Ascending aorta (tissue), 2 donors: ENCODE measurements around the gene KDM1B. TPM values are rescaled to one million over a fixed set of nuclear protein-coding genes. Genes with fewer than 3 reads are reported as not detected.
"Not testable (repeated sequence)": the region's sequence is repeated elsewhere in the genome, so short reads cannot be mapped to it uniquely, and the experiment has no call there.

Experiments
- DNase-seq, 2 donors: peaks; one replicate each; pipeline ENCODE4 v3.0.0-alpha.2; 2019; ENCODE audit warnings: low spot score in 2 of 2
- H3K27ac ChIP-seq, 2 donors: fragments of 200-600 bp; sonication (generic); one replicate each; pipeline ENCODE4 v1.5.1; 2016 to 2017; ENCODE audit warnings: mild to moderate bottlenecking in 1 of 2
- H3K27me3 ChIP-seq: fragments of 200-600 bp; sonication (generic); one replicate; pipeline ENCODE4 v1.5.1; 2017
- H3K36me3 ChIP-seq, 2 donors: fragments of 200-600 bp; sonication (generic); one replicate each; pipeline ENCODE4 v1.5.1; 2016
- H3K4me1 ChIP-seq, 2 donors: fragments of 200-600 bp; sonication (generic); one replicate each; pipeline ENCODE4 v1.5.1; 2016 to 2017; ENCODE audit warnings: mild to moderate bottlenecking in 1 of 2
- H3K4me3 ChIP-seq, 2 donors: fragments of 200-600 bp; sonication (generic); one replicate each; pipeline ENCODE4 v1.5.1; 2016 to 2017; ENCODE audit warnings: mild to moderate bottlenecking in 1 of 2
- H3K9me3 ChIP-seq, 2 donors: fragments of 200-600 bp; sonication (generic); one replicate each; pipeline ENCODE4 v1.5.1; 2016
- CTCF ChIP-seq, 3 experiments: fragments of 200-600 bp in 2 of 3; fragments of 450-650 bp in 1 of 3; sonication (generic) in 2 of 3; IDR thresholded peaks; one replicate each; pipeline ENCODE4 v1.5.1; 2016 to 2019; ENCODE audit warnings: antibody characterized with exemption in 3 of 3, mild to moderate bottlenecking in 1 of 3, moderate library complexity in 1 of 3
- intact Hi-C: fragments of 100-400 bp; cut with DNase I; formaldehyde crosslinking; loops from one replicate; pipeline ENCODE4 v1.15.1; 2023
- total RNA-seq: library from RNA; depleted of rRNA; stranded (reverse); fragments of >200 nt; gene quantifications from one replicate; pipeline ENCODE4 v1.1.0, GENCODE V29; 2016

KDM1B gene
- total RNA-seq, 1 donor from 2014 or later = 4.9 TPM

GRCh38 chr6:18171871-18172270, 16.6 kb downstream of the KDM1B start:
- TF ChIP-seq CTCF (IDR thresholded peaks at IDR 0.05) = no peak
- Histone ChIP-seq H3K4me3 (no peak overlapping the region), H3K36me3 (peaks cover 11 to 66% of the 10 kb centered on the region in 2 donors), H3K27ac (no peak overlapping the region), H3K9me3 (no peaks in the 10 kb centered on the region), H3K27me3 (no peaks in the 10 kb centered on the region), H3K4me1 (no peaks in the 10 kb centered on the region)
- intact Hi-C loops = no loop called here
- no peak for DNase-seq

- intact Hi-C loops, H3K4me3 ChIP-seq, H3K4me1 ChIP-seq, H3K9me3 ChIP-seq, H3K27ac ChIP-seq, DNase-seq, H3K27me3 ChIP-seq: not testable (repeated sequence)
- peaks cover under 1 to 31% of the 10 kb centered on the region in 2 donors for H3K36me3 ChIP-seq
These were observed 21.0 kb downstream of the KDM1B start for GRCh38 chr6:18176198-18176597.

DNA sequence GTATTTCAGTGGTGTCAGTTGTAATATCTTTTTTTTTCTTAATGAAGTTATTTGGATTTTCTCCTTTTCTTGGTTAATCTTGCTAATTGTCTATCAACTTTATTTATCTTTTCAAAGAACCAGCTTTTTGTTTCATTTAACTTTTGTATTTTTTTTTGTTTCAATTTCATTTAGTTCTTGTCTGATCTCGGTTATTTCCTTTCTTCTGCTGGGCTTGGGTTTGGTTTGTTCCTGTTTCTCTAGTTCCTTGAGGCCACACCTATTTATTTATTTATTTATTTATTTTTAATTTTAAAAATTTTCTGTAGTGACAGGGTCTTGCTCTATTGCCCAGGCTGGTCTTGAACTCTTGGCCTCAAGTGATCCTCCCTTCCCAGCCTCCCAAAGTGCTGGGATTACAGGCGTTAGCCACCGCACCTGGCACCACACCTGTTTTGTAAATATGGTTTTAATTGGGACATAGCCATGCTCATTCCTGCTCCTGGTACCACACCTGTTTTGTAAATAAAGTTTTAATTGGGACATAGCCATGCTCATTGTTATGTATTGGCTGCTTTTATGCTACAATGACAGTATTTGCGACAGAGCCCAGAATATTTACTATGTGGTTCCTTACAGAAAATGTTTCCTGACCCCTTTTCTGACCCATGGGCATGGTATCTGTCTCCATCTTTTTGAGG, 22.2 kb downstream of the KDM1B start:
- no peaks in the 10 kb centered on the region for H3K27me3 ChIP-seq
- peaks cover 0 to 21% of the 10 kb centered on the region in 2 donors for H3K36me3 ChIP-seq
- no peak for TF ChIP-seq CTCF (IDR thresholded peaks at IDR 0.05)
- intact Hi-C loops = no loop called here
- H3K27ac ChIP-seq = no peak overlapping the region
- no peak overlapping the region for H3K4me3 ChIP-seq
- H3K4me1 ChIP-seq = no peaks in the 10 kb centered on the region
- DNase-seq = no peak
- no peaks in the 10 kb centered on the region for H3K9me3 ChIP-seq

- no peak for DNase-seq
- Histone ChIP-seq H3K4me3 (no peak overlapping the region), H3K27me3 (no peaks in the 10 kb centered on the region), H3K36me3 (peaks cover 0 to 11% of the 10 kb centered on the region in 2 donors), H3K4me1 (no peaks in the 10 kb centered on the region), H3K27ac (no peak overlapping the region), H3K9me3 (no peaks in the 10 kb centered on the region)
- no peak for TF ChIP-seq CTCF (IDR thresholded peaks at IDR 0.05)
- intact Hi-C loops = no loop called here
These were observed 23.9 kb downstream of the KDM1B start for GRCh38 chr6:18178960-18179615.

GRCh38 chr6:18179770-18180356, 24.6 kb downstream of the KDM1B start:
- Histone ChIP-seq H3K27ac (no peak overlapping the region), H3K9me3 (no peaks in the 10 kb centered on the region), H3K36me3 (peaks cover 0 to 6% of the 10 kb centered on the region in 2 donors), H3K4me1 (no peaks in the 10 kb centered on the region), H3K4me3 (no peak overlapping the region), H3K27me3 (no peaks in the 10 kb centered on the region)
- TF ChIP-seq CTCF (IDR thresholded peaks at IDR 0.05) = no peak
- DNase-seq = no peak
- intact Hi-C loops = no loop called here

DNA sequence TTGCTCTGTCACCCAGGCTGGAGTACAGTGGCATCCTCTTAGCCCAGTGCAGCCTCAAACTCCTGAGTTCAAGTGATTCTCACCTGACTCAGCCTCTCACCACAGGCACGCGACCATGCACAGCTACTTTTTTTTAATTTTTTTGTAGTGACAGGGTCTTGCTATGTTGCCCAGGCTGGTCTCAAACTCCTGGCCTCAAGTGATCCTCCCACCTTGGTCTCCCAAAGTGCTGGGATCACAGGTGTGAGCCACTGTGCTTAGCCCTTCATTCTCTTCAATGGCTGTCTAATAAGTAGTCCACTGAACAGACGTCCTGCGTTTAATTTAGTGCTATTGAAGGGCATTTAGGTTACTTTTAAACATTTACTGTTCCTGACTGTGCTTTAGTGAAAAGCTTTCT, 27.3 kb downstream of the KDM1B start:
- H3K4me3 ChIP-seq = no peak overlapping the region
- no peaks in the 10 kb centered on the region for H3K9me3 ChIP-seq
- intact Hi-C loops = no loop called here
- H3K4me1 ChIP-seq = no peaks in the 10 kb centered on the region
- no peak for TF ChIP-seq CTCF (IDR thresholded peaks at IDR 0.05)
- H3K27ac ChIP-seq = no peak overlapping the region
- H3K27me3 ChIP-seq = no peaks in the 10 kb centered on the region
- peaks cover 3 to 10% of the 10 kb centered on the region in 2 donors for H3K36me3 ChIP-seq
- DNase-seq = no peak
